H9 (cell line): Measurements from ENCODE around the gene GALC. TPM values are rescaled to one million over a fixed set of nuclear protein-coding genes. Genes with fewer than 3 reads are reported as not detected.

Experiments
- DNase-seq: peaks from one replicate; pipeline ENCODE4 v3.0.0-alpha.2; 2017
- H2AFZ ChIP-seq: one replicate; pipeline ENCODE4 v1.6.1; 2013; ENCODE audit warnings: mild to moderate bottlenecking, low read length, control low read depth, moderate library complexity
- H2AK5ac ChIP-seq: 2 replicates; pipeline ENCODE4 v1.6.1; 2013; ENCODE audit warnings: low read length, control low read depth, mixed read lengths; ENCODE audit not compliant: insufficient read length
- H2BK120ac ChIP-seq: one replicate; pipeline ENCODE4 v1.6.1; 2013; ENCODE audit warnings: low read depth, mild to moderate bottlenecking, low read length, control low read depth, inconsistent platforms; ENCODE audit not compliant: poor library complexity, severe bottlenecking
- H2BK12ac ChIP-seq: 2 replicates; pipeline ENCODE4 v1.6.1; 2013; ENCODE audit warnings: low read length, control low read depth, mixed read lengths, low read depth; ENCODE audit not compliant: insufficient read length
- H2BK15ac ChIP-seq: 2 replicates; pipeline ENCODE4 v1.6.1; 2013; ENCODE audit warnings: low read depth, low read length, control low read depth
- H2BK20ac ChIP-seq: one replicate; pipeline ENCODE4 v1.6.1; 2013; ENCODE audit warnings: low read depth, mild to moderate bottlenecking, low read length, control low read depth, inconsistent platforms; ENCODE audit not compliant: poor library complexity, severe bottlenecking
- H2BK5ac ChIP-seq: 2 replicates; pipeline ENCODE4 v1.6.1; 2013; ENCODE audit warnings: low read length, control low read depth, mixed read lengths; ENCODE audit not compliant: insufficient read length
- H3K14ac ChIP-seq: 2 replicates; pipeline ENCODE4 v1.6.1; 2013; ENCODE audit warnings: low read length, control low read depth; ENCODE audit not compliant: insufficient read depth
- H3K18ac ChIP-seq: 2 replicates; pipeline ENCODE4 v1.6.1; 2013; ENCODE audit warnings: low read depth, mild to moderate bottlenecking, mixed read lengths, low read length, control low read depth; ENCODE audit not compliant: insufficient read length
- H3K23ac ChIP-seq: 2 replicates; pipeline ENCODE4 v1.6.1; 2013; ENCODE audit warnings: low read length, control low read depth, mixed read lengths, low read depth; ENCODE audit not compliant: insufficient read length
- H3K23me2 ChIP-seq: 2 replicates; pipeline ENCODE4 v1.6.1; 2013; ENCODE audit warnings: low read depth, mild to moderate bottlenecking, mixed read lengths, low read length, control low read depth; ENCODE audit not compliant: insufficient read length, poor library complexity, severe bottlenecking
- H3K27ac ChIP-seq: 2 replicates; pipeline ENCODE4 v1.5.1; 2013; ENCODE audit warnings: low read length, control low read depth, mixed read lengths, low read depth; ENCODE audit not compliant: insufficient read length
- H3K27me3 ChIP-seq: 2 replicates; pipeline ENCODE4 v1.6.1; 2013; ENCODE audit warnings: low read length, control low read depth, inconsistent platforms; ENCODE audit not compliant: insufficient read depth
- H3K4ac ChIP-seq: 2 replicates; pipeline ENCODE4 v1.6.1; 2013; ENCODE audit warnings: low read depth, mild to moderate bottlenecking, control low read depth, inconsistent platforms, low read length, moderate library complexity
- H3K4me1 ChIP-seq: 2 replicates; pipeline ENCODE4 v1.6.1; 2013; ENCODE audit warnings: low read length, control low read depth, inconsistent platforms; ENCODE audit not compliant: insufficient read depth
- H3K4me2 ChIP-seq: 2 replicates; pipeline ENCODE4 v1.6.1; 2013; ENCODE audit warnings: low read length, control low read depth, mixed read lengths; ENCODE audit not compliant: insufficient read length, insufficient read depth
- H3K56ac ChIP-seq: 2 replicates; pipeline ENCODE4 v1.6.1; 2013; ENCODE audit warnings: low read depth, mild to moderate bottlenecking, mixed read lengths, low read length, control low read depth; ENCODE audit not compliant: insufficient read length
- H3K79me1 ChIP-seq: 2 replicates; pipeline ENCODE4 v1.6.1; 2013; ENCODE audit warnings: low read depth, mild to moderate bottlenecking, moderate library complexity, low read length, control low read depth, inconsistent platforms; ENCODE audit not compliant: insufficient read depth, poor library complexity, severe bottlenecking
- H3K79me2 ChIP-seq: 2 replicates; pipeline ENCODE4 v1.6.1; 2013; ENCODE audit warnings: low read length, control low read depth, inconsistent platforms; ENCODE audit not compliant: insufficient read depth
- H3K9ac ChIP-seq: 2 replicates; pipeline ENCODE4 v1.6.1; 2013; ENCODE audit warnings: low read length, control low read depth, mixed read lengths; ENCODE audit not compliant: insufficient read length; ENCODE audit errors: extremely low read depth
- H3K9me3 ChIP-seq: one replicate; pipeline ENCODE4 v1.6.1; 2013; ENCODE audit warnings: low read depth, low read length, inconsistent platforms; ENCODE audit not compliant: control insufficient read depth
- H3T11ph ChIP-seq: one replicate; pipeline ENCODE4 v1.6.1; 2013; ENCODE audit warnings: mild to moderate bottlenecking, low read length, control low read depth, inconsistent platforms
- H4K20me1 ChIP-seq: one replicate; pipeline ENCODE4 v1.6.1; 2013; ENCODE audit not compliant: control insufficient read depth, insufficient read length, insufficient read depth
- H4K5ac ChIP-seq: 2 replicates; pipeline ENCODE4 v1.6.1; 2013; ENCODE audit warnings: low read depth, mild to moderate bottlenecking, mixed read lengths, low read length, control low read depth; ENCODE audit not compliant: insufficient read length
- H4K8ac ChIP-seq: replicated peaks from 2 replicates; pipeline ENCODE4 v1.6.1; 2013; ENCODE audit warnings: low read length, control low read depth, mixed read lengths, low read depth; ENCODE audit not compliant: insufficient read length
- H4K91ac ChIP-seq: 2 replicates; pipeline ENCODE4 v1.6.1; 2013; ENCODE audit warnings: low read depth, mild to moderate bottlenecking, moderate library complexity, mixed read lengths, low read length, control low read depth; ENCODE audit not compliant: insufficient read length
- H3K27ac Mint-ChIP-seq, 3 experiments: 2 replicates in 2 of 3; 3 replicates in 1 of 3; pipeline ENCODE4 v1.8.0; 2020 to 2021; ENCODE audit warnings: mixed read lengths in 3 of 3, mild to moderate bottlenecking in 1 of 3, moderate library complexity in 1 of 3
- H3K27me3 Mint-ChIP-seq: 2 replicates; pipeline ENCODE4 v1.8.0; 2021; ENCODE audit warnings: low read depth, mild to moderate bottlenecking, moderate library complexity, mixed read lengths
- H3K36me3 Mint-ChIP-seq, 3 experiments: 2 replicates in 2 of 3; 3 replicates in 1 of 3; pipeline ENCODE4 v1.8.0; 2020 to 2021; ENCODE audit warnings: low read depth in 3 of 3, mixed read lengths in 3 of 3; ENCODE audit not compliant: insufficient read depth in 1 of 3
- H3K4me1 Mint-ChIP-seq, 2 experiments: 2 replicates each; pipeline ENCODE4 v1.8.0; 2020; ENCODE audit warnings: mixed read lengths in 2 of 2
- H3K4me3 Mint-ChIP-seq, 2 experiments: 2 replicates in 1 of 2; 3 replicates in 1 of 2; pipeline ENCODE4 v1.8.0; 2020 to 2021; ENCODE audit warnings: mild to moderate bottlenecking in 2 of 2, mixed read lengths in 2 of 2, moderate library complexity in 1 of 2
- H3K9me3 Mint-ChIP-seq, 2 experiments: 2 replicates in 1 of 2; 3 replicates in 1 of 2; pipeline ENCODE4 v1.8.0; 2020; ENCODE audit warnings: mild to moderate bottlenecking in 2 of 2, mixed read lengths in 2 of 2, moderate library complexity in 1 of 2
- CTCF ChIP-seq: fragments of 200-600 bp; sonication (generic); conservative IDR thresholded peaks from 3 replicates; pipeline ENCODE4 v1.8.0; 2021; ENCODE audit warnings: antibody characterized with exemption, mild to moderate bottlenecking
- WGBS: extraction: QIAGEN DNeasy Blood & Tissue Kit; methylation state at CpG from one replicate; pipeline ENCODE4 v1.1.7; 2013; ENCODE audit warnings: missing lambda C conversion rate, low lambda C conversion rate, mixed read lengths; ENCODE audit not compliant: insufficient read length; ENCODE audit errors: extremely low coverage; 5-methylcytosine and 5-hydroxymethylcytosine counted together
- total RNA-seq: library from RNA; stranded (reverse); gene quantifications from 2 replicates; pipeline ENCODE4 v1.2.1, GENCODE V29; 2021

The GALC gene
- total RNA-seq, 1 experiment from 2014 or later: 12.4 TPM

GRCh38 chr14:88010331-88010730 lies 17.3 kb upstream of the GALC start:
- H2AK5ac ChIP-seq: no peak overlapping the region

More at GRCh38 chr14:88010331-88010730, 17.3 kb upstream of the GALC start:
- H3K4me3 Mint-ChIP-seq: no peak overlapping the region
- H3K4ac ChIP-seq: no peak overlapping the region
- H3K27ac Mint-ChIP-seq: no peak overlapping the region
- H3K9me3 ChIP-seq: no peaks in the 10 kb centered on the region
- H2BK15ac ChIP-seq: no peak overlapping the region
- H3K18ac ChIP-seq: no peak overlapping the region
- no peak overlapping the region for H3K27ac ChIP-seq
- H3K79me1 ChIP-seq: no peaks in the 10 kb centered on the region
- no peak overlapping the region for H3K4me2 ChIP-seq
- H3K36me3 Mint-ChIP-seq: no peaks in the 10 kb centered on the region
- no peaks in the 10 kb centered on the region for H3K4me1 ChIP-seq
- no peak for DNase-seq
- H2BK12ac ChIP-seq: no peak overlapping the region
- no peaks in the 10 kb centered on the region for H3K79me2 ChIP-seq
- no peak overlapping the region for H4K91ac ChIP-seq
- no peaks in the 10 kb centered on the region for H3K4me1 Mint-ChIP-seq
- H3K14ac ChIP-seq: no peak overlapping the region
- H4K5ac ChIP-seq: no peak overlapping the region
- no peak overlapping the region for H2BK5ac ChIP-seq
- no peaks in the 10 kb centered on the region for H3K27me3 Mint-ChIP-seq
- no peak overlapping the region for H2BK20ac ChIP-seq
- TF ChIP-seq CTCF: no peak
- WGBS: no CpG with 5 or more reads among the region's 2 CpGs
- no peak overlapping the region for H3K23ac ChIP-seq
- no peak overlapping the region for H2AFZ ChIP-seq
- no peaks in the 10 kb centered on the region for H3K23me2 ChIP-seq
- no peak overlapping the region for H2BK120ac ChIP-seq
- H4K20me1 ChIP-seq: no peaks in the 10 kb centered on the region
- H3K9ac ChIP-seq: no peak overlapping the region
- H3T11ph ChIP-seq: no peak overlapping the region
- no peak overlapping the region for H3K56ac ChIP-seq
- H4K8ac ChIP-seq: no peak overlapping the region
- H3K27me3 ChIP-seq: no peaks in the 10 kb centered on the region
- no peaks in the 10 kb centered on the region for H3K9me3 Mint-ChIP-seq
